ENCODE data around the gene ZBTB16.

The ZBTB16 gene

GRCh38 chr11:114106986-114107385, 47.5 kb downstream of the ZBTB16 start:
- no peak for DNase-seq (ENCODE audit: low spot score)

- DNase-seq (ENCODE audit: low spot score), result no peak
Measured at GRCh38 chr11:114108501-114109205, 49.1 kb downstream of the ZBTB16 start.

- no peak for DNase-seq (ENCODE audit: low spot score)
Measured at GRCh38 chr11:114109206-114110090, 49.9 kb downstream of the ZBTB16 start.

GRCh38 chr11:114110123-114110522, 50.6 kb downstream of the ZBTB16 start:
- no peak for DNase-seq (ENCODE audit: low spot score)

- no peak for DNase-seq (ENCODE audit: low spot score)
Measured at GRCh38 chr11:114110952-114111947, 51.7 kb downstream of the ZBTB16 start.

- no peak for DNase-seq (ENCODE audit: low spot score)
Measured at GRCh38 chr11:114115451-114115928, 56.0 kb downstream of the ZBTB16 start.

GRCh38 chr11:114116357-114116756, 56.8 kb downstream of the ZBTB16 start:
- no peak for DNase-seq (ENCODE audit: low spot score)

- DNase-seq (ENCODE audit: low spot score), result no peak
Measured at GRCh38 chr11:114116800-114117199, 57.3 kb downstream of the ZBTB16 start.

GRCh38 chr11:114120606-114121005, 61.1 kb downstream of the ZBTB16 start:
- no peak for DNase-seq (ENCODE audit: low spot score)

- no peak for DNase-seq (ENCODE audit: low spot score)
Measured at GRCh38 chr11:114121138-114121537, 61.6 kb downstream of the ZBTB16 start.

GRCh38 chr11:114121804-114122504, 62.4 kb downstream of the ZBTB16 start:
- DNase-seq (ENCODE audit: low spot score), result no peak

- DNase-seq (ENCODE audit: low spot score), result no peak
Measured at GRCh38 chr11:114122686-114123085, 63.2 kb downstream of the ZBTB16 start.

- DNase-seq (ENCODE audit: low spot score), result no peak
Measured at GRCh38 chr11:114123692-114124330, 64.3 kb downstream of the ZBTB16 start.

GRCh38 chr11:114124601-114125144, 65.2 kb downstream of the ZBTB16 start:
- no peak for DNase-seq (ENCODE audit: low spot score)

- no peak for DNase-seq (ENCODE audit: low spot score)
Measured at GRCh38 chr11:114125531-114125930, 66.0 kb downstream of the ZBTB16 start.

GRCh38 chr11:114125959-114126358, 66.4 kb downstream of the ZBTB16 start:
- DNase-seq (ENCODE audit: low spot score), result no peak

- DNase-seq (ENCODE audit: low spot score), result no peak
Measured at GRCh38 chr11:114128399-114128798, 68.9 kb downstream of the ZBTB16 start.

- no peak for DNase-seq (ENCODE audit: low spot score)
Measured at GRCh38 chr11:114129142-114129541, 69.6 kb downstream of the ZBTB16 start.

GRCh38 chr11:114129699-114130098, 70.2 kb downstream of the ZBTB16 start:
- no peak for DNase-seq (ENCODE audit: low spot score)

GRCh38 chr11:114130115-114130576, 70.6 kb downstream of the ZBTB16 start:
- no peak for DNase-seq (ENCODE audit: low spot score)

All from hepatic stellate cell (primary cell).